HS-27A (cell line): Measurements from ENCODE around the gene TMPRSS3.

Experiments used
- DNase-seq: peaks from one replicate; pipeline ENCODE4 v3.0.0-alpha.2; 2012; ENCODE audit warnings: low read depth, missing footprints

TMPRSS3 gene

DNA sequence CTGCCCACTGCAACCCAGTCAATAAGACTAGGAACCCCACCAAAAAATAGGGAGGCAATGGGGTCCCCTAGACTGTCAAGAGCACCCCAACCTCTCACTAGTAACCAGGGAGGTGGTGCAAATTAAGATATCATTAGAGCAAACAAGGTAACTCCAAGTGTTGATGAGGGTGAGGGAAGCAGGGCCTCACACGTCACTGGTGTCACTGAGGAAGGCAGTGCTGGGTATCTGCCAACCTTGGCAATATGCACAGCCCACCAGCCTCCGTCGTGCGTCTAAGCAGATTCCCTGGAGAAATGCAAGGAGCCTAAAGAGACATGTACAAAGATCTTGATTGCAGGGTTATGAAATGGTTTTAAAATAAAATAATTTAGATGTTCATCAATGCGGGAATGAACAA lies 11.6 kb upstream of the TMPRSS3 start:
- DNase-seq: no peak

- DNase-seq: no peak
Measured at GRCh38 chr21:42406866-42407265, 11.0 kb upstream of the TMPRSS3 start.

- no peak for DNase-seq
Measured at GRCh38 chr21:42406201-42406621, 10.4 kb upstream of the TMPRSS3 start.

- DNase-seq: no peak
Measured at GRCh38 chr21:42405064-42406013, 9.5 kb upstream of the TMPRSS3 start.

GRCh38 chr21:42404539-42404938 lies 8.7 kb upstream of the TMPRSS3 start:
- no peak for DNase-seq

DNA sequence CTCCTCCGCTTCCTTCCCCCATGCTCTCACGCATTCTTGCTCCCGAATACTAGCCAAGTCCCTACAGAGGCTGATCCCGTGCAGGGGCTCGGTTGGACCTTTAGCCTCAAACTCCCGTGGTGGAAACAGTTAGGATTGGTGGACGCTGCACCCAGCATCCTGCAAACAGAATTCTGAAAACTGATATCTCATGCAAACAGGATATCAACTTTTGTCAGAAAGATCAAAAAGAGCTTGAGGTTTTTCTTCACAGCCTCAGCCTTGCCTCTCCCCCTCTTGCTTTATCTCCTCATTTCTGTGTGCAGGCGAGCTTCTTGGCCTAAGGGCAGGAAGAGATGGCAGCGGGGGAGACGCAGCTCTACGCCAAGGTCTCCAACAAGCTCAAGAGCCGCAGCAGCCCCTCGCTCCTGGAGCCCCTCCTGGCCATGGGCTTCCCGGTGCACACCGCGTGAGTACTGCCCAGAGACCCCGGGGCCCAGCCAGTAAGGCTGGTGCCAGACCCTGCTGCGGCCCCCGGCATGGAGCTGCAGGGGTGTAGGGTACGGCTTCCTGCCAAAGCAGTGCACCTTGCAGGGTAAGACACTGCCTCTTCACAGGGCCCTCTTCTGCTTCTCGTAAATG lies 7.9 kb upstream of the TMPRSS3 start, which contains the start of gene UBASH3A:
Gene UBASH3A, plus strand, starts transcription at position 292 of the 621 bp plus-strand sequence. Its CDS starts 44 bp downstream, at position 336.
- DNase-seq: no peak

GRCh38 chr21:42401820-42402251 lies 6.0 kb upstream of the TMPRSS3 start:
- no peak for DNase-seq

- DNase-seq: no peak
Measured at GRCh38 chr21:42401154-42401553, 5.3 kb upstream of the TMPRSS3 start.

DNA sequence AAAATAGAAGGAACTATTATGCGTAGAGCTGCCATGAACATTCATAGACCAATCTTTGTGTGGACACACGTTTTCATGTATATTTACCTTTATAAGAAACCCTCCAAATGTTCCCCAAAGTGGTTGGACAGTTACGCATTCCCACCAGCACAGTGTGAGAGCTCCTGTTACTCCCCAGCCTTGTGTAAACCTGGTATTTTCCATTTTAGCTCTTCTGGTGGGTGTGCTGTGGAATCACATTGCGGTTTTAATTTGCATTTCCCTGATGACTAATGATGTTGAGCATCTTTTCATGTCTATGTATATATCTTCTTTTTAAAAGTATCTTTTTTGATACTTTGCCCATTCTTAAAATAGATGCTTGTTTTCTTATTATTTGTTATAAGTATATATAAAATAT lies 4.7 kb upstream of the TMPRSS3 start:
- no peak for DNase-seq

GRCh38 chr21:42398436-42399028 lies 2.7 kb upstream of the TMPRSS3 start:
- DNase-seq: no peak

- no peak for DNase-seq
Measured at GRCh38 chr21:42397746-42398394, 2.0 kb upstream of the TMPRSS3 start.

- DNase-seq: no peak
Measured at GRCh38 chr21:42396799-42397745, 1.2 kb upstream of the TMPRSS3 start.

- DNase-seq: no peak
Measured at GRCh38 chr21:42395302-42395701, 550 bp downstream of the TMPRSS3 start.

DNA sequence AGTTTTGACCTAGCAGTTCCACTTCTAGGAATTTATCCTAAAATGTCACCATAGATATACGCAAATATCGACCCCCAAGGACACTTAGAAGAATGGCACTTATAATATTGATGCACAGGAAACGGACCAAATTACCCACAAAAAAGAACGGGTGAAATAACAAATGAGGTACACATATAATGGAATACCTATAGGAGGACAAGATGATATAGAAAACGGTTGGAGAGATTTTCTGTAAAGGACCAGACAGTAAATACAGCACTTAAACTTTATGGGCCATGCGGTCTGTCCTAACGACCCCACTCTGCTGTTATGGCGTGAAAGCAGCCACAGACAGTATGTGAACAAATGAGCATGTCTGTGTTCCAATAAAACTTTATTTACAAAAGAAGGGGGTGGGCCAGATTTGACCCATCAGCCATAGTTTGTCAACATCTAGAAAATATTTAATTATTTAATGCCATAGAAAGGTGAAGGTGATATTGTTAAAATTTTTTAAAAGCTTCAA lies 2.4 kb downstream of the TMPRSS3 start:
- DNase-seq: no peak

- no peak for DNase-seq
Measured at GRCh38 chr21:42392731-42393442, 3.0 kb downstream of the TMPRSS3 start.

DNA sequence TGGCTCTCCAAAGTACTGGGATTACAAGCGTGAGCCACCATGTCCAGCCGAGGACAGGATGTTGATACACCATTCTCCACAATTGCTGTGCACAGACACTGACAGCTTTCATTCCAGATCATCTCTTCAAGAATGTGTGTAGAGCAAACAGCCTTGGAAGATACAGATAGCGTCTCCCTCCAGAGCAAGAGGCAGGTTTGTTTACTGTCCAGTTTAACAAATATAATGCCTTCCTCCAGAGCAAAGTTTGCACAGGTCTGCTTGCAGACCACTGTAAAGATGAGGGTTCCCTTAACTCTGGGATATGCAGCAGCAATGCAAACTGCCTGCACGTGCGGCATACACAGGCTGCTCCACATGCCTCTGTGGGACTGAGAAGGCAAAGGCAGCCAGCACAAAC lies 4.6 kb downstream of the TMPRSS3 start:
- DNase-seq: no peak

DNA sequence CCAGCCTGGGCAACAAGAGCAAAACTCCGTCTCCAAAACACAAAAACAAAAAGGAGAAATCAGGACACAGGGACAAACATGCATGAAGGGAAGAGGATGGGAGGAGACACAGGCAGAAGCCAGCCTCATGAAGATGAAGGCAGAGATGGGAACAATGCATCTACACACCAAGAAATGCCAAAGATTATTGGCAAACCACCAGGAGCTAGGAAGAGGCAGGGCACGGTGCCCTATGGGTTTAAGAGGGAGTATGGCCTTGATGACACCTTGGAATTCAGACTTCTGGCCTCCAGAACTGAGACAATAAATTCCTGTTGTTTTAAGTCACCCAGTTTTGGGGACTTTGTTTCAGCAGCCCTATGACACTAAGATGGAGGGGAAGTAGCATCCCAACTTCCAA lies 5.2 kb downstream of the TMPRSS3 start:
- DNase-seq: no peak

GRCh38 chr21:42390193-42390592 lies 5.7 kb downstream of the TMPRSS3 start:
- no peak for DNase-seq

GRCh38 chr21:42389449-42389835 lies 6.4 kb downstream of the TMPRSS3 start:
- no peak for DNase-seq

DNA sequence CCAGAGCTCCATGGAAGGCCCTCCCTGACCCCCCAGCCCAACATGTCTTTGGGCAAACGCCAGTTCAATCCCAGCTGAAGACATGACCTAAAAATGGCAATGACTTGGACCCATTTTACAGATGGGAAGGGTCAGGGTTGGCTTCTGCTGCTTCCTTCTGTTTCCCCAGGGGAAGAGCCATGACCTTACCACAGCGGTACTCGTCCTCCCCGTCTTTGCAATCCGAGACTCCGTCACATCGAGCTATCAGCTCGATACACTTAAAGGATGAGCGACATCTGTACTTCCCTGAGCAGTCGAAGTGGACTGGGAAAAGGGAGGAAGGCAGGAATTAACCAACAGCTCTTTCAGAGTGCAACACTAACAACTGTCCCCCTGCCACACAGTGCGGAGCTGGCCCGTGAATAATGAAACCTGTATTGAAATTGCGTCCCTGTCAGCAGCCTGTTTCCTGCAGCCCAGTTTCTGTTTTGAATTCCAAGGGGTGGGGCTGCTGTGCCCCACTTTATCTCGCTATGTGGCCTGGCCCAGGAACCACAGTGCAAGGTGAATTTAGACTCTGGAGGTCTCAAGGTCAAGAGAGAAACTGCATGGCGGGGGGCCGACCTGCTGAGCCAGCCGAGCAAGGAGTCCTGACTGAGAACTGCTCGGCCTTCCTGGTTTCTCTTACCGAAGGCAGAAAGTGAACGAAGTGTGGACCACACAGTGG lies 7.0 kb downstream of the TMPRSS3 start:
- DNase-seq: no peak
